HEK293 (cell line): Measurements from ENCODE around the gene KLHDC3.

Experiments
- GLIS1 ChIP-seq: fragments of 450-650 bp; formaldehyde crosslinking; IDR thresholded peaks from 2 replicates; pipeline ENCODE4 v1.5.1; 2016; ENCODE audit warnings: missing biosample characterization, missing genetic modification characterization
- HOXD13 ChIP-seq: sonication (generic); formaldehyde crosslinking; IDR thresholded peaks from 2 replicates; pipeline ENCODE4 v1.8.0; 2022; ENCODE audit warnings: missing genetic modification reagents, borderline replicate concordance
- KLF16 ChIP-seq: fragments of 450-650 bp; formaldehyde crosslinking; IDR thresholded peaks from 2 replicates; pipeline ENCODE4 v1.5.1; 2017; ENCODE audit warnings: missing biosample characterization, missing genetic modification characterization
- RBAK ChIP-seq: fragments of 450-650 bp; formaldehyde crosslinking; IDR thresholded peaks from 2 replicates; pipeline ENCODE4 v1.5.1; 2016; ENCODE audit warnings: missing biosample characterization, missing genetic modification characterization
- SALL2 ChIP-seq: fragments of 450-650 bp; formaldehyde crosslinking; IDR thresholded peaks from 2 replicates; pipeline ENCODE4 v1.5.0; 2017; ENCODE audit warnings: missing biosample characterization, mild to moderate bottlenecking, missing genetic modification characterization, borderline replicate concordance
- SCRT2 ChIP-seq: fragments of 450-650 bp; formaldehyde crosslinking; IDR thresholded peaks from 2 replicates; pipeline ENCODE4 v1.5.1; 2016; ENCODE audit warnings: missing biosample characterization, missing genetic modification characterization
- SETDB1 ChIP-seq: IDR thresholded peaks from one replicate; pipeline ENCODE4 v1.6.1; 2017; ENCODE audit warnings: mild to moderate bottlenecking, low read length, moderate library complexity, mixed read lengths; ENCODE audit not compliant: insufficient read length
- WT1 ChIP-seq: fragments of 450-650 bp; formaldehyde crosslinking; IDR thresholded peaks from 2 replicates; pipeline ENCODE4 v1.5.1; 2016; ENCODE audit warnings: missing biosample characterization, missing genetic modification characterization
- ZBTB1 ChIP-seq: fragments of 450-650 bp; formaldehyde crosslinking; IDR thresholded peaks from 2 replicates; pipeline ENCODE4 v1.5.1; 2016; ENCODE audit warnings: missing biosample characterization, missing genetic modification characterization
- ZBTB21 ChIP-seq: fragments of 450-650 bp; formaldehyde crosslinking; IDR thresholded peaks from 2 replicates; pipeline ENCODE4 v1.5.1; 2017; ENCODE audit warnings: missing biosample characterization, missing genetic modification characterization
- ZFP3 ChIP-seq: fragments of 450-650 bp; formaldehyde crosslinking; IDR thresholded peaks from 2 replicates; pipeline ENCODE4 v1.5.1; 2016; ENCODE audit warnings: low read depth, missing biosample characterization, missing genetic modification characterization
- ZNF121 ChIP-seq: fragments of 450-650 bp; formaldehyde crosslinking; IDR thresholded peaks from 2 replicates; pipeline ENCODE4 v1.5.1; 2016; ENCODE audit warnings: missing biosample characterization, missing genetic modification characterization
- ZNF133 ChIP-seq: fragments of 450-650 bp; formaldehyde crosslinking; IDR thresholded peaks from 2 replicates; pipeline ENCODE4 v1.5.1; 2016; ENCODE audit warnings: missing biosample characterization, missing genetic modification characterization
- ZNF140 ChIP-seq: fragments of 450-650 bp; formaldehyde crosslinking; IDR thresholded peaks from 2 replicates; pipeline ENCODE4 v1.5.1; 2016; ENCODE audit warnings: missing biosample characterization, missing genetic modification characterization
- ZNF146 ChIP-seq: fragments of 450-650 bp; formaldehyde crosslinking; IDR thresholded peaks from 2 replicates; pipeline ENCODE4 v1.5.1; 2016; ENCODE audit warnings: missing biosample characterization, missing genetic modification characterization
- ZNF16 ChIP-seq: fragments of 450-650 bp; formaldehyde crosslinking; IDR thresholded peaks from 2 replicates; pipeline ENCODE4 v1.5.1; 2016; ENCODE audit warnings: low read depth, missing biosample characterization, missing genetic modification characterization
- ZNF350 ChIP-seq: fragments of 450-650 bp; formaldehyde crosslinking; IDR thresholded peaks from 2 replicates; pipeline ENCODE4 v1.5.0; 2017; ENCODE audit warnings: missing biosample characterization, mild to moderate bottlenecking, missing genetic modification characterization
- ZNF433 ChIP-seq: fragments of 450-650 bp; formaldehyde crosslinking; IDR thresholded peaks from 2 replicates; pipeline ENCODE4 v1.5.1; 2016; ENCODE audit warnings: missing biosample characterization, missing genetic modification characterization, low read depth
- ZNF514 ChIP-seq: fragments of 450-650 bp; formaldehyde crosslinking; IDR thresholded peaks from 2 replicates; pipeline ENCODE4 v1.5.1; 2016; ENCODE audit warnings: missing biosample characterization, missing genetic modification characterization
- ZNF664 ChIP-seq: fragments of 450-650 bp; formaldehyde crosslinking; IDR thresholded peaks from 2 replicates; pipeline ENCODE4 v1.5.1; 2016; ENCODE audit warnings: missing biosample characterization, missing genetic modification characterization
- ZNF768 ChIP-seq: fragments of 450-650 bp; formaldehyde crosslinking; IDR thresholded peaks from 2 replicates; pipeline ENCODE4 v1.5.1; 2018; ENCODE audit warnings: missing biosample characterization, mild to moderate bottlenecking, missing genetic modification characterization
- ZNF776 ChIP-seq: fragments of 450-650 bp; formaldehyde crosslinking; IDR thresholded peaks from 2 replicates; pipeline ENCODE4 v1.5.0; 2017; ENCODE audit warnings: missing biosample characterization, missing genetic modification characterization, borderline replicate concordance
- ZSCAN16 ChIP-seq: fragments of 450-650 bp; formaldehyde crosslinking; IDR thresholded peaks from 2 replicates; pipeline ENCODE4 v1.5.1; 2016; ENCODE audit warnings: missing biosample characterization, missing genetic modification characterization
- ZSCAN23 ChIP-seq: fragments of 450-650 bp; formaldehyde crosslinking; IDR thresholded peaks from 2 replicates; pipeline ENCODE4 v1.5.1; 2016; ENCODE audit warnings: missing biosample characterization, missing genetic modification characterization
- TF ChIP-seq, protein P1 (sequence below): fragments of 450-650 bp; formaldehyde crosslinking; IDR thresholded peaks from 2 replicates; pipeline ENCODE4 v1.5.1; 2016; ENCODE audit warnings: missing biosample characterization, missing genetic modification characterization
- TF ChIP-seq, protein P2 (sequence below): fragments of 450-650 bp; formaldehyde crosslinking; IDR thresholded peaks from 2 replicates; pipeline ENCODE4 v1.5.1; 2016; ENCODE audit warnings: missing biosample characterization, missing genetic modification characterization
- TF ChIP-seq, protein P3 (sequence below): fragments of 450-650 bp; formaldehyde crosslinking; IDR thresholded peaks from 2 replicates; pipeline ENCODE4 v1.5.1; 2016; ENCODE audit warnings: missing biosample characterization, missing genetic modification characterization
- TF ChIP-seq, protein P4 (sequence below): sonication (generic); formaldehyde crosslinking; IDR thresholded peaks from 2 replicates; pipeline ENCODE4 v1.8.1; 2022; ENCODE audit warnings: mild to moderate bottlenecking, moderate library complexity, missing genetic modification reagents
- TF ChIP-seq, protein P5 (sequence below): fragments of 450-650 bp; formaldehyde crosslinking; IDR thresholded peaks from 2 replicates; pipeline ENCODE4 v1.5.1; 2016; ENCODE audit warnings: missing biosample characterization, missing genetic modification characterization

The KLHDC3 gene

DNA sequence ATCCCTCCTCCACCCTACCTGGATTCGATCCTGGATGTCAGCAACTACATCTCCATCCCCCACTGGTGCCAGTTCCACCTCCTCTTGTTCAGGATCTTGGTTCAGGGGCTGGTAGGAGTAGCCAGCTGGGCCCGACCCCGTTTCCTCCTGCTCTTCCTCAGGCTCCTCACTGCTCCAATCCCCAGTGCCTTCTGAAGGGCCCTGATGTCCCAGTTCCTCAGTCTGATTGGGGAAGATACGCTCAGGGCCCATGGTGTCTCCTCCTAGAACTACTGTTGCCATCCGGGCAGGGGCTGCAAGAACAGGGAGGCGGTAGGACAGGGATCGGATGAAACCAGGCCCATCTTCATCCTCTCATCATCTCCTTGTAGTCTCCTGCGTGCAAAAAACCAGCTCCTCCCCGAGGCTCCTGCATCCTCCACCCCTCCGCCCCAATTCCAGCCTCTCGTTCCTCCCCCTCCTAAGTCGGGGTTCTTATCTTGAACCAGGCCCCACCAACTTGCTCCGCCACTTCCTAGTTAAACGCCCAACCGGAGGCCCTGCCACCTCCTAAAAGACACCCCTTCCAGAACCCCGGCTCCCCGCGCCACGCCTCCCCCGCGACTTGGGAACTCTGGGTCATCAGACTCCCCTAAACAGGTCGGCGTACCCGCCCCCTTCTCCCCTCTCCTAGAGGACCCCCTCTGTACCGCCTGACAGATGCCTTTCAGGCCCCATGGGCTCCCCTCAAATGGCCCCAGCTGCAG lies 779 bp upstream of the KLHDC3 start (continued):
- no peak for TF ChIP-seq ZNF146 (tag by site-specific recombination)
- no peak for TF ChIP-seq ZSCAN16 (tag by site-specific recombination)
- TF ChIP-seq WT1: no peak
- TF ChIP-seq SETDB1: no peak
- no peak for TF ChIP-seq ZNF514 (tag by site-specific recombination)
- no peak for TF ChIP-seq SCRT2 (tag by site-specific recombination)
- no peak for TF ChIP-seq ZNF133 (tag by site-specific recombination)
- TF ChIP-seq SALL2 (tag by site-specific recombination): no peak
- TF ChIP-seq ZFP3 (tag by site-specific recombination): no peak
- no peak for TF ChIP-seq ZBTB1 (tag by site-specific recombination)
- TF ChIP-seq ZNF121 (tag by site-specific recombination): no peak
- TF ChIP-seq RBAK (tag by site-specific recombination): no peak
- no peak for TF ChIP-seq ZNF140 (tag by site-specific recombination)
- no peak for TF ChIP-seq HOXD13 (CRISPR knock-in tag)
- TF ChIP-seq ZNF768 (tag by site-specific recombination): no peak
- TF ChIP-seq ZNF16: no peak
- TF ChIP-seq, protein P1, sequence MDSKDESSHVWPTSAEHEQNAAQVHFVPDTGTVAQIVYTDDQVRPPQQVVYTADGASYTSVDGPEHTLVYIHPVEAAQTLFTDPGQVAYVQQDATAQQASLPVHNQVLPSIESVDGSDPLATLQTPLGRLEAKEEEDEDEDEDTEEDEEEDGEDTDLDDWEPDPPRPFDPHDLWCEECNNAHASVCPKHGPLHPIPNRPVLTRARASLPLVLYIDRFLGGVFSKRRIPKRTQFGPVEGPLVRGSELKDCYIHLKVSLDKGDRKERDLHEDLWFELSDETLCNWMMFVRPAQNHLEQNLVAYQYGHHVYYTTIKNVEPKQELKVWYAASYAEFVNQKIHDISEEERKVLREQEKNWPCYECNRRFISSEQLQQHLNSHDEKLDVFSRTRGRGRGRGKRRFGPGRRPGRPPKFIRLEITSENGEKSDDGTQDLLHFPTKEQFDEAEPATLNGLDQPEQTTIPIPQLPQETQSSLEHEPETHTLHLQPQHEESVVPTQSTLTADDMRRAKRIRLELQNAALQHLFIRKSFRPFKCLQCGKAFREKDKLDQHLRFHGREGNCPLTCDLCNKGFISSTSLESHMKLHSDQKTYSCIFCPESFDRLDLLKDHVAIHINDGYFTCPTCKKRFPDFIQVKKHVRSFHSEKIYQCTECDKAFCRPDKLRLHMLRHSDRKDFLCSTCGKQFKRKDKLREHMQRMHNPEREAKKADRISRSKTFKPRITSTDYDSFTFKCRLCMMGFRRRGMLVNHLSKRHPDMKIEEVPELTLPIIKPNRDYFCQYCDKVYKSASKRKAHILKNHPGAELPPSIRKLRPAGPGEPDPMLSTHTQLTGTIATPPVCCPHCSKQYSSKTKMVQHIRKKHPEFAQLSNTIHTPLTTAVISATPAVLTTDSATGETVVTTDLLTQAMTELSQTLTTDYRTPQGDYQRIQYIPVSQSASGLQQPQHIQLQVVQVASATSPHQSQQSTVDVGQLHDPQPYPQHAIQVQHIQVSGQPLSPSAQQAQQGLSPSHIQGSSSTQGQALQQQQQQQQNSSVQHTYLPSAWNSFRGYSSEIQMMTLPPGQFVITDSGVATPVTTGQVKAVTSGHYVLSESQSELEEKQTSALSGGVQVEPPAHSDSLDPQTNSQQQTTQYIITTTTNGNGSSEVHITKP (tag by site-specific recombination): peak; percentile 33; the same call in 1 of the 2 replicates
- no peak for TF ChIP-seq ZNF776 (tag by site-specific recombination)
- TF ChIP-seq, protein P2, sequence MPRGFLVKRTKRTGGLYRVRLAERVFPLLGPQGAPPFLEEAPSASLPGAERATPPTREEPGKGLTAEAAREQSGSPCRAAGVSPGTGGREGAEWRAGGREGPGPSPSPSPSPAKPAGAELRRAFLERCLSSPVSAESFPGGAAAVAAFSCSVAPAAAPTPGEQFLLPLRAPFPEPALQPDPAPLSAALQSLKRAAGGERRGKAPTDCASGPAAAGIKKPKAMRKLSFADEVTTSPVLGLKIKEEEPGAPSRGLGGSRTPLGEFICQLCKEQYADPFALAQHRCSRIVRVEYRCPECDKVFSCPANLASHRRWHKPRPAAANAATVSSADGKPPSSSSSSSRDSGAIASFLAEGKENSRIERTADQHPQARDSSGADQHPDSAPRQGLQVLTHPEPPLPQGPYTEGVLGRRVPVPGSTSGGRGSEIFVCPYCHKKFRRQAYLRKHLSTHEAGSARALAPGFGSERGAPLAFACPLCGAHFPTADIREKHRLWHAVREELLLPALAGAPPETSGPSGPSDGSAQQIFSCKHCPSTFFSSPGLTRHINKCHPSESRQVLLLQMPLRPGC (tag by site-specific recombination): 0 out of 2 replicates have a peak, but pooled peaks have one; percentile 19
- TF ChIP-seq ZBTB21 (tag by site-specific recombination): peak; percentile 45; the same call in 1 of the 2 replicates
- TF ChIP-seq, protein P3, sequence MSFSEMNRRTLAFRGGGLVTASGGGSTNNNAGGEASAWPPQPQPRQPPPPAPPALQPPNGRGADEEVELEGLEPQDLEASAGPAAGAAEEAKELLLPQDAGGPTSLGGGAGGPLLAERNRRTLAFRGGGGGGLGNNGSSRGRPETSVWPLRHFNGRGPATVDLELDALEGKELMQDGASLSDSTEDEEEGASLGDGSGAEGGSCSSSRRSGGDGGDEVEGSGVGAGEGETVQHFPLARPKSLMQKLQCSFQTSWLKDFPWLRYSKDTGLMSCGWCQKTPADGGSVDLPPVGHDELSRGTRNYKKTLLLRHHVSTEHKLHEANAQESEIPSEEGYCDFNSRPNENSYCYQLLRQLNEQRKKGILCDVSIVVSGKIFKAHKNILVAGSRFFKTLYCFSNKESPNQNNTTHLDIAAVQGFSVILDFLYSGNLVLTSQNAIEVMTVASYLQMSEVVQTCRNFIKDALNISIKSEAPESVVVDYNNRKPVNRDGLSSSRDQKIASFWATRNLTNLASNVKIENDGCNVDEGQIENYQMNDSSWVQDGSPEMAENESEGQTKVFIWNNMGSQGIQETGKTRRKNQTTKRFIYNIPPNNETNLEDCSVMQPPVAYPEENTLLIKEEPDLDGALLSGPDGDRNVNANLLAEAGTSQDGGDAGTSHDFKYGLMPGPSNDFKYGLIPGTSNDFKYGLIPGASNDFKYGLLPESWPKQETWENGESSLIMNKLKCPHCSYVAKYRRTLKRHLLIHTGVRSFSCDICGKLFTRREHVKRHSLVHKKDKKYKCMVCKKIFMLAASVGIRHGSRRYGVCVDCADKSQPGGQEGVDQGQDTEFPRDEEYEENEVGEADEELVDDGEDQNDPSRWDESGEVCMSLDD: peak; percentile 94
- TF ChIP-seq, protein P4, sequence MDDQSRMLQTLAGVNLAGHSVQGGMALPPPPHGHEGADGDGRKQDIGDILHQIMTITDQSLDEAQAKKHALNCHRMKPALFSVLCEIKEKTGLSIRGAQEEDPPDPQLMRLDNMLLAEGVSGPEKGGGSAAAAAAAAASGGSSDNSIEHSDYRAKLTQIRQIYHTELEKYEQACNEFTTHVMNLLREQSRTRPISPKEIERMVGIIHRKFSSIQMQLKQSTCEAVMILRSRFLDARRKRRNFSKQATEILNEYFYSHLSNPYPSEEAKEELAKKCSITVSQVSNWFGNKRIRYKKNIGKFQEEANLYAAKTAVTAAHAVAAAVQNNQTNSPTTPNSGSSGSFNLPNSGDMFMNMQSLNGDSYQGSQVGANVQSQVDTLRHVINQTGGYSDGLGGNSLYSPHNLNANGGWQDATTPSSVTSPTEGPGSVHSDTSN (CRISPR knock-in tag): no peak
- TF ChIP-seq KLF16 (tag by site-specific recombination): peak; percentile 64; the same call in 1 of the 2 replicates
- TF ChIP-seq ZNF664 (tag by site-specific recombination): no peak
- no peak for TF ChIP-seq GLIS1 (tag by site-specific recombination)
- TF ChIP-seq, protein P5, sequence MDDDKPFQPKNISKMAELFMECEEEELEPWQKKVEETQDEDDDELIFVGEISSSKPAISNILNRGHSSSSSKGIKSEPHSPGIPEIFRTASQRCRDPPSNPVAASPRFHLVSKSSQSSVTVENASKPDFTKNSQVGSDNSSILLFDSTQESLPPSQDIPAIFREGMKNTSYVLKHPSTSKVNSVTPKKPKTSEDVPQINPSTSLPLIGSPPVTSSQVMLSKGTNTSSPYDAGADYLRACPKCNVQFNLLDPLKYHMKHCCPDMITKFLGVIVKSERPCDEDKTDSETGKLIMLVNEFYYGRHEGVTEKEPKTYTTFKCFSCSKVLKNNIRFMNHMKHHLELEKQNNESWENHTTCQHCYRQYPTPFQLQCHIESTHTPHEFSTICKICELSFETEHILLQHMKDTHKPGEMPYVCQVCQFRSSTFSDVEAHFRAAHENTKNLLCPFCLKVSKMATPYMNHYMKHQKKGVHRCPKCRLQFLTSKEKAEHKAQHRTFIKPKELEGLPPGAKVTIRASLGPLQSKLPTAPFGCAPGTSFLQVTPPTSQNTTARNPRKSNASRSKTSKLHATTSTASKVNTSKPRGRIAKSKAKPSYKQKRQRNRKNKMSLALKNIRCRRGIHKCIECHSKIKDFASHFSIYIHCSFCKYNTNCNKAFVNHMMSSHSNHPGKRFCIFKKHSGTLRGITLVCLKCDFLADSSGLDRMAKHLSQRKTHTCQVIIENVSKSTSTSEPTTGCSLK: no peak
- no peak for TF ChIP-seq ZNF433
- no peak for TF ChIP-seq ZNF350
- TF ChIP-seq ZSCAN23 (tag by site-specific recombination): no peak
